Measurements from ENCODE around the gene GSE1.

- TF ChIP-seq POLR2AphosphoS5 (IDR thresholded peaks at IDR 0.05; ENCODE audit: low read depth, low read length), result no peak
- no peak for TF ChIP-seq POLR2A (IDR thresholded peaks at IDR 0.05; ENCODE audit: low read depth, low read length)
- TF ChIP-seq TAF1 (IDR thresholded peaks at IDR 0.05; ENCODE audit: low read depth, low read length), result no peak
- TF ChIP-seq PAX5 (IDR thresholded peaks at IDR 0.05; ENCODE audit: insufficient read depth, low read length, severe bottlenecking), result no peak
Measured at GRCh38 chr16:85663891-85664321, 50.8 kb downstream of the GSE1 start.
